ENCODE results near the gene GRIP2.

- TF ChIP-seq CTCF (IDR thresholded peaks at IDR 0.05) (no peak), POLR2A (IDR thresholded peaks at IDR 0.05) (no peak)
These were observed 12.0 kb upstream of the GRIP2 start for GRCh38 chr3:14552041-14552648.
